Fibroblast of lung (primary cell): ENCODE results near the gene CFH.

ENCODE experiments used
- EZH2 ChIP-seq: IDR thresholded peaks from 2 replicates; pipeline ENCODE4 v1.5.1; 2012; ENCODE audit warnings: low read length, control low read depth, mild to moderate bottlenecking; ENCODE audit errors: missing control alignments
- TF ChIP-seq, protein P1 (sequence below), 2 donors: IDR thresholded peaks in 1 of 2; conservative IDR thresholded peaks in 1 of 2; 1 replicate in 1 of 2; 2 replicates in 1 of 2; pipeline ENCODE4 v1.5.1; 2011 to 2012; ENCODE audit warnings: low read length in 2 of 2, control low read depth in 1 of 2, inconsistent platforms in 1 of 2, low read depth in 1 of 2, mild to moderate bottlenecking in 1 of 2

DNA sequence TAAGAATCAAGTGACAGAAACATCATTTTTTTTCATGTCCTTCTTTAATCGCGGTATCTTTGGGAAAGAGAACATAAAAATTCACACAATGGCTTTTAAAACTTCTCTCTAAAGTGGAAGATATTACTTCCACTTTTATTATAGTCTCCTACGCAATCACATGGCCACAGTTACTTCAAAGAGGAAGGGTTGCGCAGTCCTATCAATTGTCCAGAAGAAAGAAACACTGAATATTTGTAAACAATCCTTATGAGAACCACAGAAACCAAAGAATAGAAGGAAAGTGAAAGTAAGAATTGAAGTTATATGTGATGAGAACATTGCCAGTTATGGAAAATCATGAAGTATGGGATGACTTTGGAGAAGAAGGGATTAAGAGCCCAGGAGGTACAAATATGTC, 32.6 kb downstream of the CFH start:
- TF ChIP-seq, protein P1, sequence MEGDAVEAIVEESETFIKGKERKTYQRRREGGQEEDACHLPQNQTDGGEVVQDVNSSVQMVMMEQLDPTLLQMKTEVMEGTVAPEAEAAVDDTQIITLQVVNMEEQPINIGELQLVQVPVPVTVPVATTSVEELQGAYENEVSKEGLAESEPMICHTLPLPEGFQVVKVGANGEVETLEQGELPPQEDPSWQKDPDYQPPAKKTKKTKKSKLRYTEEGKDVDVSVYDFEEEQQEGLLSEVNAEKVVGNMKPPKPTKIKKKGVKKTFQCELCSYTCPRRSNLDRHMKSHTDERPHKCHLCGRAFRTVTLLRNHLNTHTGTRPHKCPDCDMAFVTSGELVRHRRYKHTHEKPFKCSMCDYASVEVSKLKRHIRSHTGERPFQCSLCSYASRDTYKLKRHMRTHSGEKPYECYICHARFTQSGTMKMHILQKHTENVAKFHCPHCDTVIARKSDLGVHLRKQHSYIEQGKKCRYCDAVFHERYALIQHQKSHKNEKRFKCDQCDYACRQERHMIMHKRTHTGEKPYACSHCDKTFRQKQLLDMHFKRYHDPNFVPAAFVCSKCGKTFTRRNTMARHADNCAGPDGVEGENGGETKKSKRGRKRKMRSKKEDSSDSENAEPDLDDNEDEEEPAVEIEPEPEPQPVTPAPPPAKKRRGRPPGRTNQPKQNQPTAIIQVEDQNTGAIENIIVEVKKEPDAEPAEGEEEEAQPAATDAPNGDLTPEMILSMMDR (conservative IDR thresholded peaks at IDR 0.05 in 1 of 2, IDR thresholded peaks at IDR 0.05 in 1 of 2; ENCODE audit: low read depth in 1 of 2, low read length in 2 of 2): no peak
- no peak for TF ChIP-seq EZH2
